KMS-11 (cell line): ENCODE results near the gene TUFM.

Experiments
- H2AFZ ChIP-seq: fragments of 200-600 bp; sonication (generic); 2 replicates; pipeline ENCODE4 v1.6.1; 2016; ENCODE audit warnings: antibody characterized with exemption, mixed run types, low read depth
- H3K27ac ChIP-seq: fragments of 200-600 bp; sonication (generic); 2 replicates; pipeline ENCODE4 v1.6.1; 2016; ENCODE audit warnings: mild to moderate bottlenecking, mixed run types
- H3K27me3 ChIP-seq: fragments of 200-600 bp; sonication (generic); 2 replicates; pipeline ENCODE4 v1.6.1; 2017; ENCODE audit warnings: mild to moderate bottlenecking, low read depth, mixed run types, moderate library complexity; ENCODE audit not compliant: insufficient read depth
- H3K36me3 ChIP-seq: fragments of 200-600 bp; sonication (generic); 2 replicates; pipeline ENCODE4 v1.6.1; 2017; ENCODE audit warnings: mild to moderate bottlenecking, mixed run types; ENCODE audit not compliant: insufficient read depth
- H3K4me1 ChIP-seq: fragments of 200-600 bp; sonication (generic); 2 replicates; pipeline ENCODE4 v1.6.1; 2016; ENCODE audit warnings: mild to moderate bottlenecking, low read depth, mixed run types; ENCODE audit not compliant: poor library complexity, severe bottlenecking
- H3K4me2 ChIP-seq: fragments of 200-600 bp; sonication (generic); 2 replicates; pipeline ENCODE4 v1.7.0; 2016; ENCODE audit warnings: mild to moderate bottlenecking, mixed run types
- H3K4me3 ChIP-seq: fragments of 200-600 bp; sonication (generic); IDR thresholded peaks from 2 replicates; pipeline ENCODE4 v1.6.1; 2017; ENCODE audit warnings: low read depth, low read length, mixed read lengths; ENCODE audit not compliant: insufficient read depth
- H3K79me2 ChIP-seq: fragments of 200-600 bp; sonication (generic); 2 replicates; pipeline ENCODE4 v1.6.1; 2016; ENCODE audit warnings: low read depth, mixed run types; ENCODE audit not compliant: insufficient read depth
- H3K9ac ChIP-seq: fragments of 200-600 bp; sonication (generic); 2 replicates; pipeline ENCODE4 v1.6.1; 2016; ENCODE audit warnings: mild to moderate bottlenecking, mixed run types
- H4K20me1 ChIP-seq: fragments of 200-600 bp; sonication (generic); 2 replicates; pipeline ENCODE4 v1.6.1; 2016; ENCODE audit warnings: mild to moderate bottlenecking, mixed run types; ENCODE audit not compliant: insufficient read depth
- TF ChIP-seq, protein P1 (sequence below): fragments of 200-600 bp; sonication (generic); conservative IDR thresholded peaks from 2 replicates; pipeline ENCODE4 v1.6.1; 2017; ENCODE audit warnings: low read depth, mild to moderate bottlenecking, antibody characterized with exemption, low read length, moderate library complexity, mixed read lengths

TUFM gene

DNA sequence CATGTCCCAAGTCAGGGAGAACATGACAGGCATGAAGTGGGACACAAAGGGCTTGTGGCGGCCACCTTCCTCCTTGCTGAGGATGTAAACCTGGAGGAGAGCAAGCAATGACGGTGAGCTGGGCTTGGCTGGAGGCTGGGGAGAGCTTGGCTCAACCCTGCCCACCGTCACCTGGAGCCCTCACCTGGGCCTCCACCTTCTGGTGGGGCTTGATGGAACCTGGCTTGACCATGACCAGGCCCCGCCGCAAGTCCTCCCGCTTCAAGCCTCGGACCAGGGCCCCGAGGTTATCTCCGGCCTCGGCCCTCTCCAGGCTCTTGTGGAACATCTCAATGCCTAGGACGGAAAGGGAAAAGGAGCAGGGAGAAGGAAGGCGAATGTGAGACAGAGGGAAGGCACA is 2.4 kb downstream of the TUFM start:
- no peak overlapping the region for H2AFZ ChIP-seq
- H4K20me1 ChIP-seq, result no peaks in the 10 kb centered on the region; the same call in 1 of the 2 replicates
- H3K79me2 ChIP-seq, result peaks cover 26% of the 10 kb centered on the region
- H3K4me3 ChIP-seq, result no peak overlapping the region
- no peak overlapping the region for H3K9ac ChIP-seq
- H3K36me3 ChIP-seq, result peaks cover 9% of the 10 kb centered on the region; the same call in 1 of the 2 replicates
- TF ChIP-seq, protein P1, sequence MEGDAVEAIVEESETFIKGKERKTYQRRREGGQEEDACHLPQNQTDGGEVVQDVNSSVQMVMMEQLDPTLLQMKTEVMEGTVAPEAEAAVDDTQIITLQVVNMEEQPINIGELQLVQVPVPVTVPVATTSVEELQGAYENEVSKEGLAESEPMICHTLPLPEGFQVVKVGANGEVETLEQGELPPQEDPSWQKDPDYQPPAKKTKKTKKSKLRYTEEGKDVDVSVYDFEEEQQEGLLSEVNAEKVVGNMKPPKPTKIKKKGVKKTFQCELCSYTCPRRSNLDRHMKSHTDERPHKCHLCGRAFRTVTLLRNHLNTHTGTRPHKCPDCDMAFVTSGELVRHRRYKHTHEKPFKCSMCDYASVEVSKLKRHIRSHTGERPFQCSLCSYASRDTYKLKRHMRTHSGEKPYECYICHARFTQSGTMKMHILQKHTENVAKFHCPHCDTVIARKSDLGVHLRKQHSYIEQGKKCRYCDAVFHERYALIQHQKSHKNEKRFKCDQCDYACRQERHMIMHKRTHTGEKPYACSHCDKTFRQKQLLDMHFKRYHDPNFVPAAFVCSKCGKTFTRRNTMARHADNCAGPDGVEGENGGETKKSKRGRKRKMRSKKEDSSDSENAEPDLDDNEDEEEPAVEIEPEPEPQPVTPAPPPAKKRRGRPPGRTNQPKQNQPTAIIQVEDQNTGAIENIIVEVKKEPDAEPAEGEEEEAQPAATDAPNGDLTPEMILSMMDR, result no peak
- no peaks in the 10 kb centered on the region for H3K27me3 ChIP-seq
- H3K4me2 ChIP-seq, result no peak overlapping the region
- H3K4me1 ChIP-seq, result peaks cover 13% of the 10 kb centered on the region
- no peak overlapping the region for H3K27ac ChIP-seq

GRCh38 chr16:28842696-28843095 is 3.5 kb downstream of the TUFM start:
- peaks cover 26% of the 10 kb centered on the region for H3K79me2 ChIP-seq
- H4K20me1 ChIP-seq, result no peaks in the 10 kb centered on the region; the same call in 1 of the 2 replicates
- no peak overlapping the region for H3K4me3 ChIP-seq
- no peak overlapping the region for H3K4me2 ChIP-seq
- peaks cover 9% of the 10 kb centered on the region; the same call in 1 of the 2 replicates for H3K36me3 ChIP-seq
- H3K27me3 ChIP-seq, result no peaks in the 10 kb centered on the region
- H3K4me1 ChIP-seq, result peaks cover 13% of the 10 kb centered on the region
- TF ChIP-seq, protein P1, result no peak
- H3K27ac ChIP-seq, result no peak overlapping the region
- H3K9ac ChIP-seq, result no peak overlapping the region
- no peak overlapping the region for H2AFZ ChIP-seq

- no peak overlapping the region for H3K4me2 ChIP-seq
- peaks cover 15% of the 10 kb centered on the region for H3K79me2 ChIP-seq
- H3K27ac ChIP-seq, result peak overlapping the region; percentile 13; the same call in 1 of the 2 replicates
- TF ChIP-seq, protein P1, result no peak
- no peak overlapping the region for H3K9ac ChIP-seq
- H3K4me3 ChIP-seq, result no peak overlapping the region
- peaks cover 9% of the 10 kb centered on the region; the same call in 1 of the 2 replicates for H3K36me3 ChIP-seq
- H2AFZ ChIP-seq, result no peak overlapping the region
- H3K4me1 ChIP-seq, result peaks cover 3% of the 10 kb centered on the region
- no peaks in the 10 kb centered on the region for H3K27me3 ChIP-seq
- H4K20me1 ChIP-seq, result no peaks in the 10 kb centered on the region; the same call in 1 of the 2 replicates
Observed at GRCh38 chr16:28839899-28840298, 6.2 kb downstream of the TUFM start.

- Histone ChIP-seq H3K9ac (no peak overlapping the region), H3K79me2 (peaks cover 8% of the 10 kb centered on the region; the same call in 1 of the 2 replicates), H3K4me1 (no peaks in the 10 kb centered on the region), H3K4me3 (no peak overlapping the region), H3K27ac (no peak overlapping the region), H2AFZ (no peak overlapping the region), H4K20me1 (no peaks in the 10 kb centered on the region; the same call in 1 of the 2 replicates), H3K27me3 (no peaks in the 10 kb centered on the region), H3K36me3 (peaks cover 10% of the 10 kb centered on the region; the same call in 1 of the 2 replicates), H3K4me2 (no peak overlapping the region)
- TF ChIP-seq, protein P1, result no peak
Observed at GRCh38 chr16:28839004-28839639, 7.0 kb downstream of the TUFM start.
